SK-N-SH treated with all-trans-retinoic acid at 6 μM for 48 hours (cell line): ENCODE measurements around the gene DHX38.

Experiments
- ARNTL ChIP-seq: fragments of 450-650 bp; formaldehyde crosslinking; IDR thresholded peaks from 2 replicates; pipeline ENCODE4 v1.5.0; 2020; ENCODE audit warnings: low read depth, mild to moderate bottlenecking, moderate library complexity, borderline replicate concordance
- CREB5 ChIP-seq: fragments of 250-450 bp; sonication (Bioruptor Pico); IDR thresholded peaks from 2 replicates; pipeline ENCODE4 v1.5.1; 2020; ENCODE audit warnings: low read depth, mild to moderate bottlenecking, moderate library complexity
- CSDC2 ChIP-seq: fragments of 250-450 bp; sonication (Bioruptor Pico); IDR thresholded peaks from 2 replicates; pipeline ENCODE4 v1.5.0; 2020; ENCODE audit warnings: mild to moderate bottlenecking, moderate library complexity
- GLIS3 ChIP-seq: fragments of 250-450 bp; sonication (Bioruptor Pico); IDR thresholded peaks from 2 replicates; pipeline ENCODE4 v1.5.0; 2020; ENCODE audit warnings: mild to moderate bottlenecking, moderate library complexity
- ISL1 ChIP-seq: fragments of 250-450 bp; sonication (Bioruptor Pico); IDR thresholded peaks from 2 replicates; pipeline ENCODE4 v2.1.2; 2022; ENCODE audit warnings: mild to moderate bottlenecking, moderate library complexity
- PPARA ChIP-seq: fragments of 250-450 bp; sonication (Bioruptor Pico); IDR thresholded peaks from 2 replicates; pipeline ENCODE4 v1.5.0; 2020; ENCODE audit warnings: mild to moderate bottlenecking, borderline replicate concordance
- SNAI2 ChIP-seq: fragments of 250-450 bp; sonication (Bioruptor Pico); IDR thresholded peaks from 2 replicates; pipeline ENCODE4 v1.5.0; 2020; ENCODE audit warnings: mild to moderate bottlenecking, moderate library complexity
- ZC3H10 ChIP-seq: fragments of 250-450 bp; sonication (Bioruptor Pico); IDR thresholded peaks from 2 replicates; pipeline ENCODE4 v1.5.1; 2021; ENCODE audit warnings: mild to moderate bottlenecking, moderate library complexity
- ZFP30 ChIP-seq: fragments of 450-650 bp; formaldehyde crosslinking; IDR thresholded peaks from 2 replicates; pipeline ENCODE4 v1.5.0; 2022; ENCODE audit warnings: mild to moderate bottlenecking, moderate library complexity
- ZNF565 ChIP-seq: fragments of 450-650 bp; formaldehyde crosslinking; conservative IDR thresholded peaks from 2 replicates; pipeline ENCODE4 v1.5.0; 2020; ENCODE audit warnings: low read depth, mild to moderate bottlenecking, moderate library complexity
- ZNF8 ChIP-seq: fragments of 450-650 bp; formaldehyde crosslinking; IDR thresholded peaks from 2 replicates; pipeline ENCODE4 v1.5.0; 2020; ENCODE audit warnings: mild to moderate bottlenecking, moderate library complexity
- TF ChIP-seq, protein P1 (sequence below): fragments of 250-450 bp; sonication (Bioruptor Pico); IDR thresholded peaks from 2 replicates; pipeline ENCODE4 v1.8.0; 2020; ENCODE audit warnings: mild to moderate bottlenecking, moderate library complexity, borderline replicate concordance

DNA sequence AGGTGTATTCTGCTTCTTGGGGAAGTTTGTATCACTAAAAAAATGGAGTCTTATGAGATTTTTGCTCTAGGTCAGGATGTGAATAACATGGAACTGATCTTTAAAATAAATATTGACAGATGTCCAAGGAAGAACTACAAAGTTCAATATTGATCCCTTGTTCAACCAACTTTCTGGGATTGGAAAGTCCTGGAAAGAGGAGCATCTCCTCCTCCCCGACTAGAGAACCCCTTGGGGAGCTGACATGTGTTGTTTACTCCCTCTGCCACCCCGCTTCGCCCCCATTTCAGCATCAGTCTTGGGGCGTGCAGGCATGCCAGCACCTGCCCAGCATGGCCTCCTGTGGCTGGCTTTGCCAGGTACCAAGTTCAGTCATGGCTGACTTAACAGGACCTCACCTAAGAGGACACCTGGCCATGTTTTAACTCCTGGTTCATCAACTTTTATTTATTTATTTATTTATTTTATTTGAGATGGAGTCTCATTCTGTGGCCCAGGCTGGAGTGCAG lies 44.5 kb downstream of the DHX38 start:
- no peak for TF ChIP-seq ARNTL (CRISPR knock-in tag)
- TF ChIP-seq PPARA (CRISPR knock-in tag), result no peak
- TF ChIP-seq CSDC2, result no peak
- no peak for TF ChIP-seq CREB5 (CRISPR knock-in tag)
- no peak for TF ChIP-seq ZNF8 (CRISPR knock-in tag)
- no peak for TF ChIP-seq SNAI2
- TF ChIP-seq ZNF565 (CRISPR knock-in tag), result no peak
- TF ChIP-seq ZFP30 (CRISPR knock-in tag), result no peak
- no peak for TF ChIP-seq ZC3H10 (CRISPR knock-in tag)
- TF ChIP-seq, protein P1, sequence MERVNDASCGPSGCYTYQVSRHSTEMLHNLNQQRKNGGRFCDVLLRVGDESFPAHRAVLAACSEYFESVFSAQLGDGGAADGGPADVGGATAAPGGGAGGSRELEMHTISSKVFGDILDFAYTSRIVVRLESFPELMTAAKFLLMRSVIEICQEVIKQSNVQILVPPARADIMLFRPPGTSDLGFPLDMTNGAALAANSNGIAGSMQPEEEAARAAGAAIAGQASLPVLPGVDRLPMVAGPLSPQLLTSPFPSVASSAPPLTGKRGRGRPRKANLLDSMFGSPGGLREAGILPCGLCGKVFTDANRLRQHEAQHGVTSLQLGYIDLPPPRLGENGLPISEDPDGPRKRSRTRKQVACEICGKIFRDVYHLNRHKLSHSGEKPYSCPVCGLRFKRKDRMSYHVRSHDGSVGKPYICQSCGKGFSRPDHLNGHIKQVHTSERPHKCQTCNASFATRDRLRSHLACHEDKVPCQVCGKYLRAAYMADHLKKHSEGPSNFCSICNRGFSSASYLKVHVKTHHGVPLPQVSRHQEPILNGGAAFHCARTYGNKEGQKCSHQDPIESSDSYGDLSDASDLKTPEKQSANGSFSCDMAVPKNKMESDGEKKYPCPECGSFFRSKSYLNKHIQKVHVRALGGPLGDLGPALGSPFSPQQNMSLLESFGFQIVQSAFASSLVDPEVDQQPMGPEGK (CRISPR knock-in tag), result no peak
- TF ChIP-seq GLIS3 (CRISPR knock-in tag), result no peak
- TF ChIP-seq ISL1 (CRISPR knock-in tag), result no peak
